AG08395 (cell line): Measurements from ENCODE around the gene MMADHC.
"Not testable (repeated sequence)": the region's sequence is repeated elsewhere in the genome, so short reads cannot be mapped to it uniquely, and the experiment has no call there.

Source experiments
- DNase-seq: peaks from one replicate; pipeline ENCODE4 v3.0.0; 2012; ENCODE audit warnings: mixed read lengths, low spot score

MMADHC gene

GRCh38 chr2:149595056-149595963 lies 7.7 kb upstream of the MMADHC start:
- peak; percentile 15 for DNase-seq

DNA sequence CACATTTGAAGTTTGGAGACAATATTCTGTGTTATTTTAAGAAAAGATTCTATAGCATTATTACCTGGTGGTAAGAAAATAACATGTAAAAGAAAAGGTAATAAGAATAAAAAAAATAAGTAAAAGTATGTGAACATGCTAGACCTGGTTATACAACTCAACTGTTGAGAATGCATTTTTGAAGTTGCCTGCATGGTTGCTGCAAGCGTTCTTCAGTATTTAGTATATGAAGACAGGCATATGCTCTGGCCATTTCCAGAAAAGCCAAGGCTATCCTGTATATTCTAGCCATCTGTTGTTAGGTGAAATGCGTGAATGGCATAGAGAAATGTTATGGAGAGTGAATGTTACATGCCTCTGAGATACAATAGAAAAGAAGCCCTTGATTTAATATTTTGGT lies 6.8 kb upstream of the MMADHC start:
- no peak for DNase-seq

GRCh38 chr2:149587950-149588487 lies 444 bp upstream of the MMADHC start:
- DNase-seq: no peak

GRCh38 chr2:149586898-149587219 lies 716 bp downstream of the MMADHC start:
- DNase-seq: no peak

GRCh38 chr2:149586063-149586462 lies 1.5 kb downstream of the MMADHC start:
- DNase-seq: no peak

GRCh38 chr2:149585166-149585885 lies 2.2 kb downstream of the MMADHC start:
- DNase-seq: no peak

DNA sequence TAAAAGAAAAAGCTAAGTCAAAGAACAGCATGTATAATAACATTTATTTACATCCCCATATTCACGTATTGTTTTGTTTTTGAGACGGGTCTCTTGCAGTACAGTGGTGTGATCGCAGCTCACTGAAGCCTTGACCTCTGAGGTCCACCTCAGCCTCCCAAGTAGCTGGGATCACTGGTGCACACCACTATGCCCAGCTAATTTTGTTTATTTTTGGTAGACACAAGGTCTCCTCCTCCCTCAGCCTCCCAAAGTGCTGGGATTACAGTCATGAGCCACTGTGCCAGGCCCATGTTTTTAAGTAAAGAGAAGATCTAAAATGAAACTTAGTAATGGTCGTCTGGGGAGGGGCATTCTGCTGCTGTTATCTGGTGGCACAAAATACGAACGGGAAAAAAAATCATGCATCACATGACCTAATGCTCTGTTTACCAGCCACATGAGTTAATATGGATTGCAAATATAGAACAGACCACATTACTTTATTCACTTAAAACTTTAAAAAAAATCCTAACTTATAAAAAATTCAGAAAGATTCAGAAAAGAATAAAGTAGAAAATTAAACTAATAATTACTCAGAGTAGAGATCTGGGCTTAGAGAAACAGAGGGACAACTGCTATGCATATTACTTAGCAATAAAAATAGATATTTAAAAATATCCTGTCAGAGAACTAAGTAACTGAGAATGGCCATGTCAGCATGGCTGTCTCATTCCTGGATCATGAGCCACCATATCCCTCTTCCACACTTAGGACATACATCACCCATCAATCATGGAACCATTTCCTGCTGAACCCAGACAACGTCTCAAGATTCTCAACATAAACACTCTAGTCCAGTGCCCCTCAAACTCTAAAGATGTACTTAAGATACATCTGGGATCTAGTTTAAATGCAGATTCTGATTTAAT lies 7.3 kb downstream of the MMADHC start:
- DNase-seq: peak; percentile 10

DNA sequence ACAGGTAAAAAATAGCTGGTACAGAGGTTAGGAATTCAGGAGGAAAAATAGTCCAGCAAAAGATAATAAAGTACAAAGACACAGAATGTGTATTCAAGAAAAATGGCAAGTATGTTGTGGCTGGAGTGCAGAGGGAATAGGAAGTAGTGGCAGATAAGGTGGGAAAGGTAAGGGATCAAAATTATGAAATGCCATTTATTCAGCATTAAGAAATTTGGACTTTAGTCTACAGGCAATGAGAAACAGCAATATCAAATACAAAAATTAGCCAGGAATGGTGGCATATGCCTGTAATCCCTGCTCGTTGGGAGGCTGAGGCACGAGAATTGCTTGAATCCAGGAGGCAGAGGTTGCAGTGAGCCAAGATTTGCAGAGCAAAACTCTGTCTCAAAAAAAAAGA lies 10.3 kb downstream of the MMADHC start:
- no peak for DNase-seq

DNA sequence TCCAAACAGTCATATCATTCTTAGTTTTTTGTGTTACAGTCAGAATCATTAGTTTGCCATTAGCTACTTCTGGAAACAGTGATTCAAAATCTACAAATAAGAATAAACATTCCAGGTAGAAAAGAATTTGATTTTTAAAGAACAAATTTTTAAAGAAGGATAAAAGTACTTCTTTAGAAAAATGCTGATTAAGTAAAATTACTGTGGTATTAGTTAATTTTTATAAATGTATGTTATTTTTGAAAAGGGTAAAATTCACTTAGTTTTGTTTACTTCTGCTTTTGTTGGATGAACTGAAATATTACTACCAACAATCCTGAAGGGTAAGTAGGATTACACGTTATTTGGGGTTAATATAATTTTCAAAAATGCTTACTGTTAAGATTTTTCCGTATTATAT lies 11.8 kb downstream of the MMADHC start:
- DNase-seq: no peak

- DNase-seq: no peak
These were observed 12.3 kb downstream of the MMADHC start for GRCh38 chr2:149575277-149575676.

DNA sequence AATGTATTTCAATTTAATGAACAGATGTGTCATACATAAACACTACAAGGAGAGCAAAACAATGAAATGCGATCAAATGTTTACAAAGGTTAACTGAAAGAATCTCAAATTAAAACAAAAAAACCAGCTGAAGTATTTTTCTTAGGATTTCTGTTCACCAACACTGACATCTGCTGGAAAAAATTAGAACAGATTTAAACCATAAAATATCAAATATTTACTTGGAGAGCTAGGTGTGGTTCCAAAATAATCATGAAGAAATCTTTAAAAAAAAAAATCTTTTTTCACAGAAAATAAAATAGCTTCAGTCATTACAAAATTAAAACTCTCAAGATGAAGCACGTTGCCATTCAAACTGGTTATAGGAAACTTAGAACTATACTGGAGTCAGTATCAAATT lies 13.8 kb downstream of the MMADHC start:
- DNase-seq: peak; percentile 26

DNA sequence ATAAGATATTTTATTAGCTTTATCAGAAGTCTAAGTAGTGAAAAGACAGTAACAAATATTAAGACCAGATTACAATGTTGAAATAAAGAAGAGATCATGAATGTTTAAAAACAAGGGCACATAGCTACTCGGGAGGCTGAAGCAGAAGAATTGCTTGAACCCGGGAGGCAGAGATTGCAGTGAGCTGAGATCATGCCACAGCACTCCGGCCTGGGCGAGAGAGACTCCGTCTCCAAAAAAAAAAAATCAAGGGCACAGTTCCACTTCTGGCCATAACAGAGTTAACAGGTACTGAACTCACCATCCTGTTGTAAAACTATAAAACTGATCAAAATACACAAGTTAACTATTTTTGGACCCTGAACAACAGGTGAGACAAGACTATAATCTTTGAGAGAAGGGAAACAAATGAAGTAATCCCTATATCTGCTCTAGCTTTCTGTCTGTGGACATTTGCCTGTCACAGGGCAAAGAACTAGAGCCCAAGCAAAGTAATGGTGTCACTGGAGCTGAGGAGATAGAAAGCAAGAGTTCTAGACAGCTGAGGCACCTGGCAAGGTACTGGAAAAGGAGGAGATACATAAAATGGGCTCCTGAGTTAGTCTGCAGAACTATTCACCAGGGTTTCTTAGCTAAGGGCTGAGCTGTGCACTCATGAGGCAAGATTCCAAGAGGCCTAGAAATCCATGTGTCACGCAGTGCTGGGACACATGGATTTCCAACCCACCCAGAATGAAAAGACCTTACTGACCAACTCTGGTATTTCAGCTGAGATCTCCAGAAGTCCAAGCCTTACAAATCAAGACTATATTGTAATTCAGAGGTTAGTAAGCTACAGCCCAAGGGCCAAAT lies 15.2 kb downstream of the MMADHC start:
- peak; percentile 42 for DNase-seq

DNA sequence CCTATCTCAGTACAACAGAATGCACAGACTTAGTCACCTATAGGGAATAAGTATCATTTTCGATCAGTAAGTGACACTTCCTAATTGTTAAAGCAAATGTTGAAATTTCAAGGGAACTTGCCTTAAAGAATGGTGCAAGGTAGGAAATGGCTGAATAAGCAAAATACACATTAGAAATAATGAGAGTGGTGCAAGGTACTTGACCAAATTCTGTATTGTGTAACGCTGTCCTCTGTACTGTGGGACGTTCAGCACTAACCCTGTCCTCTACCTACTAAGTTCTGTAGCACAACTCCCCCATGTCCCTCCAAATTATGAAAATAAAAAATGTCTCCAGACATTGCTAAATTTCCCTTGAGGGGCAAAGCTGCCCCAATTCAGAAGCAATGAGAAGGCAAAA lies 19.4 kb downstream of the MMADHC start:
- DNase-seq: no peak

DNA sequence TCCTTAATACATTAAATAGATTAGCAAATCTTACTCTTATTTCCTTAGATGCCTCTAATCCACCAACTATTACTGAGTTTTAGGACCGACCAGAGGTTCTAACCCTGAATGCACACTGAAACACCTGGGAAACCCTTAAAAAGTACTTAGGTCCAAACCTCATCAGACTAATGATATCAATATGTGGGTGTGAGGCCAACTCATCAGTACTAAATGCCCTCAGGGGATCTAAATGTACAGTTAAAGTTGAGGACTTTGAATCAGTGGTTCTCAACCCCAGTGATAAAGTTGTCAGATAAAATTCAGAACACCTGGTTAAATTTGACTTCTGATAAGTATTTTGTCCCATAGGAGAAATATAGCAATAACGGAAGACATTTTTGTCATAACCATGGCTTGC lies 20.9 kb downstream of the MMADHC start:
- DNase-seq: no peak

DNA sequence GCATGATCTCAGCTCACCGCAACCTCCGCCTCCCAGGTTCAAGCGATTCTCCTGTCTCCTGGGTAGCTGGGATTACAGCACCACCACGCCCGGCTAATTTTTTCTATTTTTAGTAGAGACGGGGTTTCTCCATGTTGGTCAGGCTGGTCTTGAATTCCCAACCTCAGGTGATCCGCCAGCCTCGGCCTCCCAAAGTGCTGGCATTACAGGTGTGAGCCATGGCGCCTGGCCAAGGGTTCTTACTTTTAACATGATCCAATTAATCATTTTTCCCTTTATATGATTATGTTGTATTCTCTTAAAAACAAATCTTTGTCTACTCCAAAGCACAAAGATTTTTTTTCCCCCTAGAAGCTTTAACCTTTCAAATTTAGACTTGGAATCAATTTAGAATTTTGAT lies 21.9 kb downstream of the MMADHC start:
- DNase-seq: not testable (repeated sequence)

DNA sequence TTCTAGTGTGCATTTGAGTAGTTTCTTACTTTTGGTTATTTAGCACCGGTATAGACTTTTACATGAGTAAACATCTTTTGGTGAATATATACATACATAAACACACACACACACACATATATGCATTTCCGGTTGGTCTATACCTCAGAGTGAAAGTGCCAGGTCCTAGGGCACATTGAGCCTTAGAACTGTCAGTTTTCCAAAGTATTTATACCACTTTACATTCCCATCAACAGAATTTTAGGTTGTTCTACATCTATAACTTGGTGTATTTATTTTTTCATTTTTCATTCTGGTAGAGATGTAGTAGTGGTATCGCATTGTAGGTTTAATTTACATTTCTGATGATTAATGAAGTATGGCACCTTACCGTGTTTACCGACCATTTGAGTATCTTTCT lies 22.6 kb downstream of the MMADHC start:
- no peak for DNase-seq

GRCh38 chr2:149564097-149564496 lies 23.5 kb downstream of the MMADHC start:
- no peak for DNase-seq

GRCh38 chr2:149562324-149562723 lies 25.3 kb downstream of the MMADHC start:
- DNase-seq: peak; percentile 39

DNA sequence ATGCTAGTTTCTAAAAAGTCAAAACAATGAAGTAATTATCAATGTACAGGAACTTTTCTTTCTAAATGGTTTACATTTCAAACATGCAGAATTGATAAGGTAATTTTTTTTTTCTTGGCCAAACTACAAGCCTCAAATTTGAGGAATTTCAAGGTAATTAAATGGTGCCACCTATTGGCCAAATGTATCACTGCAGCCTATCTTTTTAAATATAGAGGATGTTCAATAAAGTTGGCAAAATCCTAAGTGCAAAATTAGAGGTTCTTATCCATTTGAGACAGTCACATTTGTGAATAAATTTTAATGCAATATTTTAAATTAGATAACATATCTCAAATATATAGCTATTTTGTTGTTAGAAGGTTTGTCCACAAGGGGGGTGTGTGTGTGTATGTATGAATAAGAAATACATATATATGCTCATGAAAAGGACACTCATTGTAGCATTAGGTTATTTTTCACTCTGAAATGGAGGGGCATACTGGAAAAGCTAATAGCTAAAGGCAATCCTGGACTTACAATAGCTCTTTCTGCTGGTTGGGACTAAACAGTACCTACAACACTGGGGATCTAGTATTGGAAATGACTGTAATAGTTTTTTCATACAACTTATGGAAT lies 26.2 kb downstream of the MMADHC start:
- DNase-seq: no peak

DNA sequence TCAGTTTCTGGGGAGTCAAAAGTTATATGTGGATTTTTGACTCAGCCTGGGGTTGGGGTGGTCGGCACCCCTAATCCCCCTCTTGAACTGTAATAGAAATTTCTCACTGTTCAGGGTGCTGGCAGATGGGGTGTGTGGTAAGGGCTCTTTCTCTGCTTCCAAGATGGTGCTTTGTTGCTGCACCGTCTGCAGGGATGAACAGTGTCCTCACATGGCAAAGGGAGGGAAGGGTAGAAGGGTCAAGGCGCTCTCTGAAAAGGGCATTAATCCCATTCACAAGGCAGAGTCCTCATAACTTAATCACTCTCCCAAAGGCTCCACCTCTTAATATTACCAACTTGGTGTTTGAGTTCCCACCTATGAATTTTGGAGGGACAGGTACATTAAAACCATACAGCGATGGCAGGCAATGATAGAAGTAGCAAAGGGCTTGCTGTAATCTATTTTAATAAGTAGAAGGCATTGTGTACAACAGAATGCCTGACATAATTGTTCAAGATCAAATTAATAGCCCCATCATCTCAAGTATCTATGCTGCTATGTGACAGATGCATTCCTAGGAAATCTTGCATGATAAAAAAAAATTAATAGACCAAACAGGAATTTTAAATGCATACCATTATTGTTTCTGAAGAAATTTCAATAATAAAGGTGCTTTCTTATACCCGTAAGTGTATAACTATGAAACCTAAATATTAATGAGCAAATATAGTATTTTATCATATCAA lies 28.1 kb downstream of the MMADHC start:
- DNase-seq: no peak
